Common myeloid progenitor, CD34-positive (primary cell): ENCODE results near the gene MVB12B.

Source experiments
- CTCF ChIA-PET: fragments of 350-600 bp; sonication (Branson Sonifier 250); formaldehyde crosslinking; loops from one replicate; lab custom pipeline; 2021; ENCODE audit warnings: antibody characterized with exemption; lab: Charles Lee
- POLR2A ChIA-PET: fragments of 350-600 bp; sonication (Branson Sonifier 250); formaldehyde crosslinking; loops from one replicate; lab custom pipeline; 2021; ENCODE audit warnings: antibody characterized with exemption; lab: Charles Lee
- DNase-seq, 3 donors: peaks; one replicate each; pipeline versions ENCODE4 v3.0.0 to v3.0.0-alpha.2; 2013
- H3K27ac ChIP-seq, 2 experiments: 1 replicate in 1 of 2; 2 replicates in 1 of 2; pipeline ENCODE4 v1.7.0; 2013; ENCODE audit warnings: inconsistent platforms in 2 of 2, low read length in 2 of 2, mild to moderate bottlenecking in 2 of 2, low read depth in 1 of 2, moderate library complexity in 1 of 2; ENCODE audit not compliant: severe bottlenecking in 2 of 2, insufficient read depth in 1 of 2, poor library complexity in 1 of 2
- H3K27me3 ChIP-seq, 5 experiments: replicated peaks in 2 of 5; 1 replicate in 3 of 5; 2 replicates in 2 of 5; pipeline versions ENCODE4 v1.6.1 to v1.7.0; 2013; ENCODE audit warnings: low read length in 4 of 5, mild to moderate bottlenecking in 2 of 5, moderate library complexity in 2 of 5, inconsistent platforms in 1 of 5; ENCODE audit not compliant: insufficient read depth in 5 of 5, control insufficient read depth in 4 of 5
- H3K36me3 ChIP-seq, 4 experiments: 1 replicate in 2 of 4; 2 replicates in 2 of 4; pipeline versions ENCODE4 v1.6.1 to v1.7.0; 2013; ENCODE audit warnings: low read length in 3 of 4, control low read depth in 1 of 4, mild to moderate bottlenecking in 1 of 4; ENCODE audit not compliant: control insufficient read depth in 4 of 4, insufficient read depth in 4 of 4
- H3K4me1 ChIP-seq, 4 experiments: 1 replicate in 3 of 4; 2 replicates in 1 of 4; pipeline versions ENCODE4 v1.6.1 to v1.7.1; 2013; ENCODE audit warnings: low read length in 3 of 4, mild to moderate bottlenecking in 3 of 4, control low read depth in 1 of 4, inconsistent platforms in 1 of 4, moderate library complexity in 1 of 4; ENCODE audit not compliant: control insufficient read depth in 4 of 4, insufficient read depth in 4 of 4; ENCODE audit errors: control extremely low read depth in 1 of 4
- H3K4me3 ChIP-seq, 7 experiments: 1 replicate in 4 of 7; 2 replicates in 3 of 7; pipeline versions ENCODE4 v1.5.1 to v1.7.0; 2013; ENCODE audit warnings: mild to moderate bottlenecking in 7 of 7, low read length in 6 of 7, moderate library complexity in 6 of 7, inconsistent platforms in 2 of 7, low read depth in 2 of 7, control low read depth in 1 of 7; ENCODE audit not compliant: insufficient read depth in 4 of 7, control insufficient read depth in 1 of 7; ENCODE audit errors: extremely low read depth in 1 of 7
- H3K9me3 ChIP-seq, 5 experiments: 1 replicate in 4 of 5; 2 replicates in 1 of 5; pipeline versions ENCODE4 v1.6.1 to v1.7.1; 2013; ENCODE audit warnings: low read length in 4 of 5, mild to moderate bottlenecking in 2 of 5, inconsistent platforms in 1 of 5, low read depth in 1 of 5, moderate library complexity in 1 of 5; ENCODE audit not compliant: control insufficient read depth in 4 of 5, insufficient read depth in 2 of 5; ENCODE audit errors: control extremely low read depth in 1 of 5
- WGBS: methylation state at CpG from one replicate; pipeline ENCODE4 v1.1.5; 2013; ENCODE audit not compliant: insufficient coverage; 5-methylcytosine and 5-hydroxymethylcytosine counted together

Gene MVB12B

GRCh38 chr9:126292736-126293521, 33.7 kb upstream of the MVB12B start:
- ChIA-PET CTCF (interaction anchor here (1.3 to 2.1 kb wide), 3 partner anchors 11 to 25 kb away, joined by 3 to 8 read pairs (median 3); no protein-coding TSS in a partner anchor), POLR2A (no interaction called here)
- Histone ChIP-seq H3K27me3 (no peaks in the 10 kb centered on the region), H3K4me1 (no peaks in the 10 kb centered on the region), H3K4me3 (no peak overlapping the region), H3K36me3 (no peaks in the 10 kb centered on the region), H3K27ac (no peak overlapping the region), H3K9me3 (no peaks in the 10 kb centered on the region)
- 83% methylated on average over 11 of the region's 16 CpGs for WGBS
- no peak for DNase-seq

GRCh38 chr9:126293522-126293889, 33.1 kb upstream of the MVB12B start:
- 80% methylated on average over 9 of the region's 9 CpGs for WGBS
- no peaks in the 10 kb centered on the region for H3K27me3 ChIP-seq
- no peaks in the 10 kb centered on the region for H3K36me3 ChIP-seq
- no peaks in the 10 kb centered on the region for H3K4me1 ChIP-seq
- no peak overlapping the region for H3K27ac ChIP-seq
- ChIA-PET CTCF (interaction anchor here (1.3 to 2.1 kb wide), 3 partner anchors 10 to 24 kb away, joined by 3 to 8 read pairs (median 3); no protein-coding TSS in a partner anchor), POLR2A (no interaction called here)
- H3K4me3 ChIP-seq, result no peak overlapping the region
- no peaks in the 10 kb centered on the region for H3K9me3 ChIP-seq
- DNase-seq, result peak; percentile 7 to 15 (median 12)

- H3K9me3 ChIP-seq, result no peaks in the 10 kb centered on the region
- 95% methylated on average over 15 of the region's 15 CpGs for WGBS
- CTCF ChIA-PET, result interaction anchor here (0.7 to 1.3 kb wide), 7 partner anchors 9 to 104 kb away, joined by 3 to 4 read pairs (median 3); no protein-coding TSS in a partner anchor
- H3K27me3 ChIP-seq, result no peaks in the 10 kb centered on the region
- POLR2A ChIA-PET, result interaction anchor here (0.6 kb wide), 1 partner anchor 20 kb away, joined by 3 read pairs; no protein-coding TSS in a partner anchor
- no peak for DNase-seq
- no peak overlapping the region for H3K4me3 ChIP-seq
- no peaks in the 10 kb centered on the region for H3K36me3 ChIP-seq
- H3K27ac ChIP-seq, result no peak overlapping the region
- no peaks in the 10 kb centered on the region for H3K4me1 ChIP-seq
These were observed 32.1 kb upstream of the MVB12B start for GRCh38 chr9:126294331-126295081.

GRCh38 chr9:126295082-126295477, 31.5 kb upstream of the MVB12B start:
- Histone ChIP-seq H3K9me3 (no peaks in the 10 kb centered on the region), H3K36me3 (no peaks in the 10 kb centered on the region), H3K27ac (no peak overlapping the region), H3K4me1 (no peaks in the 10 kb centered on the region), H3K4me3 (no peak overlapping the region), H3K27me3 (no peaks in the 10 kb centered on the region)
- ChIA-PET CTCF (interaction anchor here (0.9 to 2.1 kb wide), 5 partner anchors 9 to 104 kb away, joined by 3 to 8 read pairs (median 4); no protein-coding TSS in a partner anchor), POLR2A (interaction anchor here (0.6 kb wide), 1 partner anchor 20 kb away, joined by 3 read pairs; no protein-coding TSS in a partner anchor)
- DNase-seq, result no peak
- 96% methylated on average over 5 of the region's 5 CpGs for WGBS

GRCh38 chr9:126295516-126295915, 31.1 kb upstream of the MVB12B start:
- no peaks in the 10 kb centered on the region for H3K36me3 ChIP-seq
- DNase-seq, result no peak
- no peaks in the 10 kb centered on the region for H3K9me3 ChIP-seq
- H3K4me1 ChIP-seq, result no peaks in the 10 kb centered on the region
- no CpG with 5 or more reads among the region's 1 CpG for WGBS
- H3K4me3 ChIP-seq, result no peak overlapping the region
- H3K27me3 ChIP-seq, result no peaks in the 10 kb centered on the region
- POLR2A ChIA-PET, result no interaction called here
- no peak overlapping the region for H3K27ac ChIP-seq
- CTCF ChIA-PET, result interaction anchor here (1.1 to 2.1 kb wide), 4 partner anchors 8 to 103 kb away, joined by 3 to 8 read pairs (median 4); no protein-coding TSS in a partner anchor

- ChIA-PET POLR2A (no interaction called here), CTCF (interaction anchor here (1.1 to 2.1 kb wide), 6 partner anchors 8 to 197 kb away, joined by 3 to 8 read pairs (median 4); no protein-coding TSS in a partner anchor)
- no peaks in the 10 kb centered on the region for H3K4me1 ChIP-seq
- H3K27me3 ChIP-seq, result no peaks in the 10 kb centered on the region
- no peak overlapping the region for H3K4me3 ChIP-seq
- no peaks in the 10 kb centered on the region for H3K36me3 ChIP-seq
- WGBS, result 89% methylated on average over 17 of the region's 17 CpGs
- H3K27ac ChIP-seq, result no peak overlapping the region
- no peak for DNase-seq
- H3K9me3 ChIP-seq, result no peaks in the 10 kb centered on the region
These were observed 30.6 kb upstream of the MVB12B start for GRCh38 chr9:126295936-126296600.
